Measurements from ENCODE around the gene TTLL12. TPM values are rescaled to one million over a fixed set of nuclear protein-coding genes. Genes with fewer than 3 reads are reported as not detected.
A peak's percentile ranks its signal among the peaks of the same experiment; 100 is the strongest.

TTLL12 gene
- total RNA-seq, 1 experiment from 2014 or later = 46.4 TPM

DNA sequence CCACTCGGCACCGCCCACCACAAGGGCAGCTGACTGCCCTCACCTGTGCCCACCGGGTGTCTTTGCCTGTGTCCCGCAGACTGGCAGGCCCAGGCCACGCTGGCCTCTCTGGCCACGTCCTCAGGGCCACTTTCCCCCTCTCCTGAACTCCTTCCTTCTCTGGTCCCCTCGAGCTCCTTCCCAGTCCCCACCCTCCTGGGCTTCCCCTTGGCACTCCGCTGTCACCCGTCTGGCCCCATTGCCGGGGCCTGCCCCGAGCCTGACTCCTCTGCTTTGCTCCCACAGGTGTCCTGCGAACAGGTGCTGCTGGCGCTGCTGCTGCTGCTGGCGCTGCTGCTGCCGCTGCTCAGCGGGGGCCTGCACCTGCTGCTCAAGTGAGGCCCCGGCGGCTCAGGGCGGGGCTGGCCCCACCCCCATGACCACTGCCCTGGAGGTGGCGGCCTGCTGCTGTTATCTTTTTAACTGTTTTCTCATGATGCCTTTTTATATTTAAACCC is 58.0 kb downstream of the TTLL12 start:
- peaks cover 29% of the 10 kb centered on the region for H3K4me1 Mint-ChIP-seq (ENCODE audit: low read depth, unreplicated experiment)
- no peak overlapping the region for H3K4me3 ChIP-seq (ENCODE audit: low read depth, low read length)
- H3K9me3 Mint-ChIP-seq (ENCODE audit: unreplicated experiment) = no peaks in the 10 kb centered on the region
- ChIA-PET CTCF (no interaction called here), POLR2A (no interaction called here)
- peak overlapping the region; percentile 50 for H3K27ac Mint-ChIP-seq (ENCODE audit: unreplicated experiment)
- intact Hi-C loops (cut with micrococcal nuclease; ENCODE audit: unreplicated experiment) = no loop called here
- peak; percentile 63 to 73 for DNase-seq
- peaks cover 50% of the 10 kb centered on the region for H3K4me1 ChIP-seq
- no peaks in the 10 kb centered on the region for H3K9me3 ChIP-seq
- no peaks in the 10 kb centered on the region for H3K36me3 ChIP-seq (ENCODE audit: control insufficient read depth, insufficient read depth, low read length)
- no peaks in the 10 kb centered on the region for H3K27me3 ChIP-seq (replicated peaks; ENCODE audit: control insufficient read depth, insufficient read depth, low read length)
- H3K4me3 Mint-ChIP-seq (ENCODE audit: unreplicated experiment) = peak overlapping the region; percentile 30
- no peaks in the 10 kb centered on the region for H3K27me3 Mint-ChIP-seq (ENCODE audit: insufficient read depth, unreplicated experiment)
- peaks cover 65% of the 10 kb centered on the region for H3K36me3 Mint-ChIP-seq (ENCODE audit: insufficient read depth, unreplicated experiment)
- TF ChIP-seq, protein P1, sequence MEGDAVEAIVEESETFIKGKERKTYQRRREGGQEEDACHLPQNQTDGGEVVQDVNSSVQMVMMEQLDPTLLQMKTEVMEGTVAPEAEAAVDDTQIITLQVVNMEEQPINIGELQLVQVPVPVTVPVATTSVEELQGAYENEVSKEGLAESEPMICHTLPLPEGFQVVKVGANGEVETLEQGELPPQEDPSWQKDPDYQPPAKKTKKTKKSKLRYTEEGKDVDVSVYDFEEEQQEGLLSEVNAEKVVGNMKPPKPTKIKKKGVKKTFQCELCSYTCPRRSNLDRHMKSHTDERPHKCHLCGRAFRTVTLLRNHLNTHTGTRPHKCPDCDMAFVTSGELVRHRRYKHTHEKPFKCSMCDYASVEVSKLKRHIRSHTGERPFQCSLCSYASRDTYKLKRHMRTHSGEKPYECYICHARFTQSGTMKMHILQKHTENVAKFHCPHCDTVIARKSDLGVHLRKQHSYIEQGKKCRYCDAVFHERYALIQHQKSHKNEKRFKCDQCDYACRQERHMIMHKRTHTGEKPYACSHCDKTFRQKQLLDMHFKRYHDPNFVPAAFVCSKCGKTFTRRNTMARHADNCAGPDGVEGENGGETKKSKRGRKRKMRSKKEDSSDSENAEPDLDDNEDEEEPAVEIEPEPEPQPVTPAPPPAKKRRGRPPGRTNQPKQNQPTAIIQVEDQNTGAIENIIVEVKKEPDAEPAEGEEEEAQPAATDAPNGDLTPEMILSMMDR (IDR thresholded peaks at IDR 0.05; ENCODE audit: insufficient read depth in 1 of 2, low read depth in 1 of 2, low read length in 1 of 2, severe bottlenecking in 1 of 2, unreplicated experiment in 1 of 2) = no peak
- BruUV-seq (replicated peaks) = no TSS peak

DNA sequence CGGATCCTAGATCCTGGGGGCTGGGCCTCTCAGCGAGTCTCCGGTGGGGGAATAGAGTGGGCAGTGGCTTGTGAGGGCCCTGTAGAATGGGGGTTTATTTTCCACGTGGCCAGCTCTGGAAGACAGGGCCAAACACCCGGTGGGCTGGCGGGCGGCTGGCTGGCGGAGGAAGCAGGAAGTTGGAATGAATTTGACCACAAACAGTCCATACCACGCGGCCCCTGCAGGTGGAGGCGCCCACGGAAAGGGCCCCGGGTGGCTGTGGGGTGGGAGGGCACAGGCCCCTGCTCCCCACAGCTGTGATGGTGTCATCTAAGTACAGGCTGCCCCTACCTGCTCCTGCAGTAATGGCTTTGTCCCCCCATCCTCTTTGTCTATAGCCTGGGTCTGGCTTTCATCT is 58.8 kb downstream of the TTLL12 start:
- intact Hi-C loops (cut with micrococcal nuclease; ENCODE audit: unreplicated experiment) = no loop called here
- no peak for DNase-seq
- Histone ChIP-seq H3K9me3 (no peaks in the 10 kb centered on the region), H3K4me3 (ENCODE audit: low read depth, low read length) (no peak overlapping the region), H3K27me3 (replicated peaks; ENCODE audit: control insufficient read depth, insufficient read depth, low read length) (no peaks in the 10 kb centered on the region), H3K36me3 (ENCODE audit: control insufficient read depth, insufficient read depth, low read length) (no peaks in the 10 kb centered on the region), H3K4me1 (peaks cover 50% of the 10 kb centered on the region)
- peaks cover 66% of the 10 kb centered on the region for H3K36me3 Mint-ChIP-seq (ENCODE audit: insufficient read depth, unreplicated experiment)
- ChIA-PET POLR2A (no interaction called here), CTCF (no interaction called here)
- H3K9me3 Mint-ChIP-seq (ENCODE audit: unreplicated experiment) = no peaks in the 10 kb centered on the region
- H3K27ac Mint-ChIP-seq (ENCODE audit: unreplicated experiment) = peak overlapping the region; percentile 92
- TF ChIP-seq, protein P1 (IDR thresholded peaks at IDR 0.05; ENCODE audit: insufficient read depth in 1 of 2, low read depth in 1 of 2, low read length in 1 of 2, severe bottlenecking in 1 of 2, unreplicated experiment in 1 of 2) = no peak
- H3K4me3 Mint-ChIP-seq (ENCODE audit: unreplicated experiment) = peak overlapping the region; percentile 22
- BruUV-seq (replicated peaks) = no TSS peak
- no peaks in the 10 kb centered on the region for H3K27me3 Mint-ChIP-seq (ENCODE audit: insufficient read depth, unreplicated experiment)
- H3K4me1 Mint-ChIP-seq (ENCODE audit: low read depth, unreplicated experiment) = peaks cover 29% of the 10 kb centered on the region

DNA sequence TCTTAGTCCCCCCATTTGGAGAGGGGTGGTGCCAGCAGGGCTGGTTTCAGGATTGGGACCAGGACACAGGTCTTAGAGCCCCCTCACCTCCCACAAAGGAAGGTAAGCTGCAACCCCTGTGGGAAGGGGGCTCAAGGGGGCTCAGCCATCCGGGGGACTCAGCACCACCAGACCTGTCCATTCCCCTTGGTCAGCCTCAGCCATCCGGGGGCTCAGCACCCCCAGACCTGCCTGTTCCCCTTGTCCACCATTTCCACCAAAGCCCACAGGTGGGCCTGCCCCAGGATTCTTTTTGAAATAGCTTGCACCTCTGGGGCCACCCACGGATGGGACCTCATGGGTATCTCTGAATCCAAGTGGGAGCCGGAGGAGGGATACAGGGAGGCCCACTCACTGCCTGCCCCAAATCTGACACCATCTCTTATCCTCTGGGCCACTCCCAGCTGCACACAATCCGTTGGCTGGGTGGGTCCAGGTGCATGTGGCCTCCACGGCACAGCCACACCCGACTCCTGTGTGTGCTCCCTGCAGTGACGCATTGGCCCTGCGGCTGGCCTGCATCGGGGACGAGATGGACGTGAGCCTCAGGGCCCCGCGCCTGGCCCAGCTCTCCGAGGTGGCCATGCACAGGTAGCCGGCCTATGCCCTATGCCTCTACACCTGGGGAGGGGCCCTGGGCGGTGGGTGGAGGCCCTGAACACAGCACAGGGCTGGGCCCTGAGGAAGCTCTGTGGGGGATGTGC is 59.6 kb downstream of the TTLL12 start:
- no peaks in the 10 kb centered on the region for H3K27me3 ChIP-seq (replicated peaks; ENCODE audit: control insufficient read depth, insufficient read depth, low read length)
- Mint-ChIP-seq H3K4me3 (ENCODE audit: unreplicated experiment) (peak overlapping the region; percentile 50), H3K27ac (ENCODE audit: unreplicated experiment) (peak overlapping the region; percentile 92), H3K27me3 (ENCODE audit: insufficient read depth, unreplicated experiment) (no peaks in the 10 kb centered on the region), H3K4me1 (ENCODE audit: low read depth, unreplicated experiment) (peaks cover 29% of the 10 kb centered on the region), H3K36me3 (ENCODE audit: insufficient read depth, unreplicated experiment) (peaks cover 60% of the 10 kb centered on the region), H3K9me3 (ENCODE audit: unreplicated experiment) (no peaks in the 10 kb centered on the region)
- BruUV-seq (replicated peaks) = no TSS peak
- ChIA-PET CTCF (no interaction called here), POLR2A (interaction anchor here (0.5 kb wide), 1 partner anchor 16 kb away, joined by 4 read pairs; the partner anchor contains the start of gene MCAT)
- intact Hi-C loops (cut with micrococcal nuclease; ENCODE audit: unreplicated experiment) = no loop called here
- H3K4me3 ChIP-seq (ENCODE audit: low read depth, low read length) = no peak overlapping the region
- peak in 1 of 2 experiments; percentile 60 for DNase-seq
- H3K36me3 ChIP-seq (ENCODE audit: control insufficient read depth, insufficient read depth, low read length) = no peaks in the 10 kb centered on the region
- H3K9me3 ChIP-seq = no peaks in the 10 kb centered on the region
- H3K4me1 ChIP-seq = peaks cover 50% of the 10 kb centered on the region
- TF ChIP-seq, protein P1 (IDR thresholded peaks at IDR 0.05; ENCODE audit: insufficient read depth in 1 of 2, low read depth in 1 of 2, low read length in 1 of 2, severe bottlenecking in 1 of 2, unreplicated experiment in 1 of 2) = no peak
